ENCODE measurements around the gene P2RX4.

DNA sequence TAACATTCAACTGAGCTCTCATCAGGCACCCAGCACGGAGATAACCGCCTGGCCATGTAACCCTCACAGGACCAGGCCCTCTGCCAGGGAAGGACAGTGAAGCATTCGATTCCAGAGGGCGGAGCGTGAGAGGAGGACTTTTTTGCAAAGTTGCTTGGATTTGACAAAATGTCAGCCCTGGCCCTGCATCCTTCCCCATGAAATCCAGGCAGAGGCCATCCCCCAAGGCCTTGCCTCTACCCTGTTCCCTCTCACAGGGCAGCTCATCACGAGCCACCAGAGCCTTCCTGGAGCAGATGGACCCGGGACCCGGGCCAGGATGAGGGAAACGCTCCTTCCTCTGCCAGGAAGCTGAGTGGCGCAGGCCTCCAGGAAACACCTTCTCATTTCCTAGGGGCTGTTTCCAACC is 69.6 kb downstream of the P2RX4 start:
- TF ChIP-seq, protein P1, sequence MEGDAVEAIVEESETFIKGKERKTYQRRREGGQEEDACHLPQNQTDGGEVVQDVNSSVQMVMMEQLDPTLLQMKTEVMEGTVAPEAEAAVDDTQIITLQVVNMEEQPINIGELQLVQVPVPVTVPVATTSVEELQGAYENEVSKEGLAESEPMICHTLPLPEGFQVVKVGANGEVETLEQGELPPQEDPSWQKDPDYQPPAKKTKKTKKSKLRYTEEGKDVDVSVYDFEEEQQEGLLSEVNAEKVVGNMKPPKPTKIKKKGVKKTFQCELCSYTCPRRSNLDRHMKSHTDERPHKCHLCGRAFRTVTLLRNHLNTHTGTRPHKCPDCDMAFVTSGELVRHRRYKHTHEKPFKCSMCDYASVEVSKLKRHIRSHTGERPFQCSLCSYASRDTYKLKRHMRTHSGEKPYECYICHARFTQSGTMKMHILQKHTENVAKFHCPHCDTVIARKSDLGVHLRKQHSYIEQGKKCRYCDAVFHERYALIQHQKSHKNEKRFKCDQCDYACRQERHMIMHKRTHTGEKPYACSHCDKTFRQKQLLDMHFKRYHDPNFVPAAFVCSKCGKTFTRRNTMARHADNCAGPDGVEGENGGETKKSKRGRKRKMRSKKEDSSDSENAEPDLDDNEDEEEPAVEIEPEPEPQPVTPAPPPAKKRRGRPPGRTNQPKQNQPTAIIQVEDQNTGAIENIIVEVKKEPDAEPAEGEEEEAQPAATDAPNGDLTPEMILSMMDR (optimal IDR thresholded peaks at IDR 0.05 in 1 of 3, IDR thresholded peaks at IDR 0.05 in 1 of 3, conservative IDR thresholded peaks at IDR 0.05 in 1 of 3; ENCODE audit: extremely low read depth in 1 of 3, insufficient read depth in 2 of 3, low read length in 3 of 3), result no peak
- no peak for TF ChIP-seq EZH2 (IDR thresholded peaks at IDR 0.05; ENCODE audit: low read length)

Data from keratinocyte (primary cell).